Caki2 (cell line): Measurements from ENCODE around the gene TNFRSF1B. TPM values are rescaled to one million over a fixed set of nuclear protein-coding genes. Genes with fewer than 3 reads are reported as not detected.

ENCODE experiments used
- DNase-seq: peaks from one replicate; pipeline ENCODE4 v3.0.0-alpha.2; 2015; ENCODE audit warnings: low read depth
- in situ Hi-C: cut with HindIII; loops from 2 replicates; pipeline ENCODE4 v1.10.0; 2016; ENCODE audit warnings: low sequenced_read_pairs, low pct_unique_long_range_greater_than_20kb, mixed read lengths
- total RNA-seq: library from RNA; depleted of rRNA; stranded (reverse); fragments of >200 nt; shearing (Covaris generic); gene quantifications from 2 replicates; pipeline ENCODE4 v1.2.3, GENCODE V29; 2014; ENCODE audit warnings: low replicate concordance; rRNA removed

Gene TNFRSF1B
- 2.8 and 7.3 TPM in 2 replicates for total RNA-seq

- DNase-seq, result peak; percentile 30
- in situ Hi-C loops, result no loop called here
Measured at GRCh38 chr1:12166834-12167492, at the start of gene TNFRSF1B. TNFRSF1B (plus strand) TSS chr1:12166991; CDS start chr1:12167092, 101 bp downstream.

- in situ Hi-C loops, result no loop called here
- no peak for DNase-seq
Measured at GRCh38 chr1:12121212-12122003, 45.4 kb upstream of the TNFRSF1B start.

- in situ Hi-C loops, result no loop called here
- DNase-seq, result no peak
Measured at GRCh38 chr1:12123172-12123571, 43.6 kb upstream of the TNFRSF1B start.

GRCh38 chr1:12124693-12125421 lies 41.9 kb upstream of the TNFRSF1B start:
- peak; percentile 48 for DNase-seq
- in situ Hi-C loops, result no loop called here

- no peak for DNase-seq
- in situ Hi-C loops, result no loop called here
Measured at GRCh38 chr1:12125422-12126355, 41.1 kb upstream of the TNFRSF1B start.

- no peak for DNase-seq
- in situ Hi-C loops, result no loop called here
Measured at GRCh38 chr1:12126781-12127180, 40.0 kb upstream of the TNFRSF1B start.

- in situ Hi-C loops, result no loop called here
- DNase-seq, result no peak
Measured at GRCh38 chr1:12127206-12127810, 39.5 kb upstream of the TNFRSF1B start.

GRCh38 chr1:12128120-12128519 lies 38.7 kb upstream of the TNFRSF1B start:
- in situ Hi-C loops, result no loop called here

GRCh38 chr1:12129624-12130023 lies 37.2 kb upstream of the TNFRSF1B start:
- in situ Hi-C loops, result no loop called here
- DNase-seq, result no peak

More at GRCh38 chr1:12128120-12128519, 38.7 kb upstream of the TNFRSF1B start:
- DNase-seq, result no peak

- in situ Hi-C loops, result no loop called here
- no peak for DNase-seq
Measured at GRCh38 chr1:12130466-12131130, 36.2 kb upstream of the TNFRSF1B start.

- no peak for DNase-seq
- in situ Hi-C loops, result no loop called here
Measured at GRCh38 chr1:12132078-12132477, 34.7 kb upstream of the TNFRSF1B start.

GRCh38 chr1:12134716-12135115 lies 32.1 kb upstream of the TNFRSF1B start:
- in situ Hi-C loops, result no loop called here
- no peak for DNase-seq

GRCh38 chr1:12135612-12136011 lies 31.2 kb upstream of the TNFRSF1B start:
- in situ Hi-C loops, result no loop called here
- DNase-seq, result no peak

- in situ Hi-C loops, result no loop called here
- no peak for DNase-seq
Measured at GRCh38 chr1:12136916-12137610, 29.7 kb upstream of the TNFRSF1B start.

- no peak for DNase-seq
- in situ Hi-C loops, result no loop called here
Measured at GRCh38 chr1:12138196-12139168, 28.3 kb upstream of the TNFRSF1B start.

GRCh38 chr1:12140016-12140415 lies 26.8 kb upstream of the TNFRSF1B start:
- in situ Hi-C loops, result no loop called here

More at GRCh38 chr1:12140016-12140415, 26.8 kb upstream of the TNFRSF1B start:
- no peak for DNase-seq
